HEK293 (cell line): ENCODE data around the gene BET1L.
"Not testable (repeated sequence)": the region's sequence is repeated elsewhere in the genome, so short reads cannot be mapped to it uniquely, and the experiment has no call there.

ENCODE experiments used
- CTCF ChIP-seq: fragments of 450-650 bp; formaldehyde crosslinking; IDR thresholded peaks from 2 replicates; pipeline ENCODE4 v1.5.1; 2016; ENCODE audit warnings: missing biosample characterization, missing genetic modification characterization
- MEIS1 ChIP-seq: sonication (generic); formaldehyde crosslinking; IDR thresholded peaks from 2 replicates; pipeline ENCODE4 v1.8.1; 2022; ENCODE audit warnings: missing genetic modification reagents, mild to moderate bottlenecking, borderline replicate concordance
- SP2 ChIP-seq: fragments of 450-650 bp; formaldehyde crosslinking; IDR thresholded peaks from 2 replicates; pipeline ENCODE4 v1.5.1; 2016; ENCODE audit warnings: missing biosample characterization, missing genetic modification characterization
- ZBTB8A ChIP-seq: fragments of 450-650 bp; formaldehyde crosslinking; IDR thresholded peaks from 2 replicates; pipeline ENCODE4 v1.5.1; 2016; ENCODE audit warnings: missing biosample characterization, missing genetic modification characterization
- ZNF274 ChIP-seq, 2 experiments: fragments of 200-500 bp in 1 of 2; fragments of 450-650 bp in 1 of 2; sonication (Bioruptor generic) in 1 of 2; formaldehyde crosslinking in 1 of 2; IDR thresholded peaks; 2 replicates each; pipeline versions ENCODE4 v1.5.1 to v1.6.1; 2014 to 2016; ENCODE audit warnings: borderline replicate concordance in 1 of 2, inconsistent platforms in 1 of 2, low read length in 1 of 2, missing biosample characterization in 1 of 2, missing genetic modification characterization in 1 of 2
- ZNF654 ChIP-seq: fragments of 450-650 bp; formaldehyde crosslinking; IDR thresholded peaks from 2 replicates; pipeline ENCODE4 v1.5.1; 2016; ENCODE audit warnings: low read depth, missing biosample characterization, missing genetic modification characterization
- ZNF768 ChIP-seq: fragments of 450-650 bp; formaldehyde crosslinking; IDR thresholded peaks from 2 replicates; pipeline ENCODE4 v1.5.1; 2018; ENCODE audit warnings: missing biosample characterization, mild to moderate bottlenecking, missing genetic modification characterization
- TF ChIP-seq, protein P1 (sequence below): fragments of 450-650 bp; formaldehyde crosslinking; IDR thresholded peaks from 2 replicates; pipeline ENCODE4 v1.5.1; 2016; ENCODE audit warnings: missing biosample characterization, missing genetic modification characterization
- TF ChIP-seq, protein P2 (sequence below): fragments of 450-650 bp; IDR thresholded peaks from 2 replicates; pipeline ENCODE4 v1.5.1; 2018; ENCODE audit warnings: missing biosample characterization, missing genetic modification characterization

DNA sequence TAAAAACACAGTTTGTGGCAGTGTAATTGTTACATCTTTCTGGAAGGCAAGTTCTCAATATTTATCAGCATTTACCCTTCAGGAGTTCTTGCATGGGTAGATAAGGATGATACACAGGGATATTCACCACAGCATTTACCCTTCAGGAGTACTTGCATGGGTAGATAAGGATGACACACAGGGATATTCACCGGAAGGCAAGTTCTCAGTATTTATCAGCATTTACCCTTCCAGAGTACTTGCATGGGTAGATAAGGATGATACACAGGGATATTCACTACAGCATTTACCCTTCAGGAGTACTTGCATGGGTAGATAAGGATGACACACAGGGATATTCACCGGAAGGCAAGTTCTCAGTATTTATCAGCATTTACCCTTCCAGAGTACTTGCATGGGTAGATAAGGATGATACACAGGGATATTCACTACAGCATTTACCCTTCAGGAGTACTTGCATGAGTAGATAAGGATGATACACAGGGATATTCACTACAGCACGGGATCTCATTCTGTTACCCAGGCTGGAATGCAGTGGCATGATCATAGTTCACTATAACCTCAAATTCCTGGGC lies 13.5 kb upstream of the BET1L start:
- not testable (repeated sequence) for TF ChIP-seq MEIS1 (CRISPR knock-in tag); CTCF; ZNF654 (tag by site-specific recombination); SP2 (tag by site-specific recombination); ZNF768 (tag by site-specific recombination); ZNF274 (IDR thresholded peaks at IDR 0.05; ENCODE audit: low read length); ZNF274 (tag by site-specific recombination; IDR thresholded peaks at IDR 0.05; ENCODE audit: borderline replicate concordance); ZBTB8A (tag by site-specific recombination)
- TF ChIP-seq, protein P1, sequence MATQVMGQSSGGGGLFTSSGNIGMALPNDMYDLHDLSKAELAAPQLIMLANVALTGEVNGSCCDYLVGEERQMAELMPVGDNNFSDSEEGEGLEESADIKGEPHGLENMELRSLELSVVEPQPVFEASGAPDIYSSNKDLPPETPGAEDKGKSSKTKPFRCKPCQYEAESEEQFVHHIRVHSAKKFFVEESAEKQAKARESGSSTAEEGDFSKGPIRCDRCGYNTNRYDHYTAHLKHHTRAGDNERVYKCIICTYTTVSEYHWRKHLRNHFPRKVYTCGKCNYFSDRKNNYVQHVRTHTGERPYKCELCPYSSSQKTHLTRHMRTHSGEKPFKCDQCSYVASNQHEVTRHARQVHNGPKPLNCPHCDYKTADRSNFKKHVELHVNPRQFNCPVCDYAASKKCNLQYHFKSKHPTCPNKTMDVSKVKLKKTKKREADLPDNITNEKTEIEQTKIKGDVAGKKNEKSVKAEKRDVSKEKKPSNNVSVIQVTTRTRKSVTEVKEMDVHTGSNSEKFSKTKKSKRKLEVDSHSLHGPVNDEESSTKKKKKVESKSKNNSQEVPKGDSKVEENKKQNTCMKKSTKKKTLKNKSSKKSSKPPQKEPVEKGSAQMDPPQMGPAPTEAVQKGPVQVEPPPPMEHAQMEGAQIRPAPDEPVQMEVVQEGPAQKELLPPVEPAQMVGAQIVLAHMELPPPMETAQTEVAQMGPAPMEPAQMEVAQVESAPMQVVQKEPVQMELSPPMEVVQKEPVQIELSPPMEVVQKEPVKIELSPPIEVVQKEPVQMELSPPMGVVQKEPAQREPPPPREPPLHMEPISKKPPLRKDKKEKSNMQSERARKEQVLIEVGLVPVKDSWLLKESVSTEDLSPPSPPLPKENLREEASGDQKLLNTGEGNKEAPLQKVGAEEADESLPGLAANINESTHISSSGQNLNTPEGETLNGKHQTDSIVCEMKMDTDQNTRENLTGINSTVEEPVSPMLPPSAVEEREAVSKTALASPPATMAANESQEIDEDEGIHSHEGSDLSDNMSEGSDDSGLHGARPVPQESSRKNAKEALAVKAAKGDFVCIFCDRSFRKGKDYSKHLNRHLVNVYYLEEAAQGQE (tag by site-specific recombination) = not testable (repeated sequence)
- TF ChIP-seq, protein P2, sequence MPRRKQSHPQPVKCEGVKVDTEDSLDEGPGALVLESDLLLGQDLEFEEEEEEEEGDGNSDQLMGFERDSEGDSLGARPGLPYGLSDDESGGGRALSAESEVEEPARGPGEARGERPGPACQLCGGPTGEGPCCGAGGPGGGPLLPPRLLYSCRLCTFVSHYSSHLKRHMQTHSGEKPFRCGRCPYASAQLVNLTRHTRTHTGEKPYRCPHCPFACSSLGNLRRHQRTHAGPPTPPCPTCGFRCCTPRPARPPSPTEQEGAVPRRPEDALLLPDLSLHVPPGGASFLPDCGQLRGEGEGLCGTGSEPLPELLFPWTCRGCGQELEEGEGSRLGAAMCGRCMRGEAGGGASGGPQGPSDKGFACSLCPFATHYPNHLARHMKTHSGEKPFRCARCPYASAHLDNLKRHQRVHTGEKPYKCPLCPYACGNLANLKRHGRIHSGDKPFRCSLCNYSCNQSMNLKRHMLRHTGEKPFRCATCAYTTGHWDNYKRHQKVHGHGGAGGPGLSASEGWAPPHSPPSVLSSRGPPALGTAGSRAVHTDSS (tag by site-specific recombination) = not testable (repeated sequence)
